Measurements from ENCODE around the gene MIPEP.
"Not testable (repeated sequence)": the region's sequence is repeated elsewhere in the genome, so short reads cannot be mapped to it uniquely, and the experiment has no call there.

Gene MIPEP

DNA sequence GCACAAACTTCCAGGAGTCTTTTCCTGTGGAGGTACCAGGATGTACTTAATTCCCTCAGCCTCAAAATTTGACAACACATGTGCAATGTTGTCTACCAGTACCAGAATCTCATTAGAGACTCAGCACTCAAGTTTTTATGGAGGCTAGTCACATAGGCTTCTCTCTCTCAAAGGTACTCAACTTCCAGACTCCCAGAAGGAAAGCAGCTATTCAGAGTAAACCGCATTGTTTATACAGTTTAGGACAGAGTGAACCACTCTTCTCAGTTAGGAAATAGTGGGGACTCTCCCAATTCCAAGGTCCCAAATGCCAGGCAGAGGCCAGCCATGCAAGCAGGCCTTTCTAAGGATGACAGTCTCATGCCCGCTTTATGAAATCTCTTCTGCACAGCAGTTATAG lies 16.6 kb upstream of the MIPEP start:
- Histone ChIP-seq H3K4me1 (ENCODE audit: insufficient read depth, low read length) (no peaks in the 10 kb centered on the region), H3K9ac (ENCODE audit: low read length) (no peak overlapping the region), H3K36me3 (ENCODE audit: insufficient read depth, low read length) (no peaks in the 10 kb centered on the region), H3K4me3 (ENCODE audit: low read depth in 1 of 2, low read length in 2 of 2) (no peak overlapping the region), H3K9me3 (ENCODE audit: low read length) (no peaks in the 10 kb centered on the region), H3K27me3 (ENCODE audit: control insufficient read depth in 1 of 2, insufficient read depth in 2 of 2, low read length in 2 of 2) (peaks cover 4 to 13% of the 10 kb centered on the region in 2 donors), H3K27ac (ENCODE audit: low read depth, low read length) (no peak overlapping the region)

DNA sequence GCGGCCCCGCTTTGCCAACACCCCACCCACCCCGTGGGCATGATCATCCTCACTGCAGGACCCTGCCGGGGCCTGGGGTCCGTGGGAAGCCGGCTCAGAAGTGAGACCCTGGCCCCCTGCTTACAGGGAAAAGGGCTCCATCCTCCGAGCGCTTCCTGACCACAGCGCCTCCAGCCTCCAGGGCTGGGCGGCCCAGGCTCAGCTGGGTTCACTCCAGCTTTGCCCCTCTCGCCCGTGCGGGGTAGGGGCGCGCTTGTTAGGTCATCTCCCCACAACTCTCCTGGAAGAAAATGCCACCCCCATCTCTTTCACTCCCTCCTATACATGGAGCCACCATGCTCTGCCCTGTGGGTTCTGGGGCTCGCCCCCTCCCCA lies 14.7 kb upstream of the MIPEP start:
- Histone ChIP-seq H3K4me3 (ENCODE audit: low read depth in 1 of 2, low read length in 2 of 2) (no peak overlapping the region), H3K9ac (ENCODE audit: low read length) (no peak overlapping the region), H3K27ac (ENCODE audit: low read depth, low read length) (no peak overlapping the region), H3K9me3 (ENCODE audit: low read length) (no peaks in the 10 kb centered on the region), H3K4me1 (ENCODE audit: insufficient read depth, low read length) (no peaks in the 10 kb centered on the region), H3K27me3 (ENCODE audit: control insufficient read depth in 1 of 2, insufficient read depth in 2 of 2, low read length in 2 of 2) (peaks cover 4 to 13% of the 10 kb centered on the region in 2 donors), H3K36me3 (ENCODE audit: insufficient read depth, low read length) (no peaks in the 10 kb centered on the region)

DNA sequence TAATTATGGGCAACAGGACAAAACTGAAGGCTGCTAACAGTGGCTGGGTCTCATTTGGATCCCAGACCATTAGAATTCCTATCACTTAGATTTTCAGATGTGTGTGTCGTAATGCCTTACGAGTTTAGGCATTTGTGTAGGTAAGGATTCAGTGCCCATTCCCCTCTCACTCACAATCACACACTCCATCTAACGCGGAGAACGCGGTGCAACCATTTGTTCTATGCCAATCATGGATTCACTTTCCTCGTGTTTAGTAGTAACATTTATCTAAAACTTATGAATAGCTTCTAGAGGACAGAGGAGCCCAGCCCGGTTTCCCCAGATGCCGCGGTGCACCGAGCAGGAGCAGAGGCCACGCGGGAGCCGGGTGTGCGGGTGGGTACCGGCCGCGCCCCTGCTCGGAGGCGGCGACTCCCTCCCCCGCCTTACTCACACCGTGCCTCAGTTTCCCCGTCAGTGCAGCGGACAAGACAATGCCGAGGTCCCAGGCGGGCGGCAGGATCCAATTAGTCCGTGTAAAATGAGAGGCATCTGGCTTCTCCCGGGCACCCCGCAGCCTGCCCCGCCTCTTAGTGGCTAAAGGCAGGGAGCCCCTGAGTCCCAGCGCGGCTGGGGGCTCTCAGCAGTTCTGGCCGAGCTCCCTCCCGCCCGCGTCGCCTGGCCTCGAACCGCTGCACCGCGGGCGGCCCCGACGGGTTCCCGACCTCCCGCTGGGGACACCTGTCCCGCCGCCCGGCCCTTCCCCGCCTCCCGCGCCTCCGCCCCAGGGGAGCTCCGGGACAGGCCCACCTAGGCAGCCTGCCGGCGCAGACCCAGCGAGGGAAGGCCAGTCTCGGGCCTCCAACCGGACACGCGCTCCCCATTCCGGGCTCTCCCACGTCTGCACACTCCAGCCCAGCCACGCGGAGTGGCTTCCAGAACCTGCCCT lies 14.0 kb upstream of the MIPEP start:
- H3K27me3 ChIP-seq (ENCODE audit: control insufficient read depth in 1 of 2, insufficient read depth in 2 of 2, low read length in 2 of 2), result peaks cover 4 to 13% of the 10 kb centered on the region in 2 donors
- H3K27ac ChIP-seq (ENCODE audit: low read depth, low read length), result no peak overlapping the region
- no peaks in the 10 kb centered on the region for H3K4me1 ChIP-seq (ENCODE audit: insufficient read depth, low read length)
- no peak overlapping the region for H3K9ac ChIP-seq (ENCODE audit: low read length)
- no peak overlapping the region for H3K4me3 ChIP-seq (ENCODE audit: low read depth in 1 of 2, low read length in 2 of 2)
- H3K9me3 ChIP-seq (ENCODE audit: low read length), result no peaks in the 10 kb centered on the region
- H3K36me3 ChIP-seq (ENCODE audit: insufficient read depth, low read length), result no peaks in the 10 kb centered on the region

DNA sequence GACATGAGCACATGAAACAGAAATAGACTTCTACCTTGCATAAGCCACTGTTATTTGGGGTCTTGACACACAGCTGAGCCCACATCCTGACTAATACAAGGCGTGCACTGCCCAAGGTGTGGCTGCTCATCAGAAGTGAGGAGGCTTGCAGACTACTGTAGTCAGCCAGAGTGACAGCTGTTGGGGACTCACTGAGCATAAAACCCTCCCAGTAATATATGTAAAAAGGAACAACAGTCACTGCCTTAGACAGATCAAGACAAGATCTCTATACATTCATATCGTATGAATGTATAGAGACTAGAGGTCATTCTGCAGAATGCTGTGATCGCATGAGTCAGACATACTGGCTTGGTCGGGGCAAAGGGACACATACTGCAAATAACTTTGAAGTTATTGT lies 12.2 kb upstream of the MIPEP start:
- H3K4me1 ChIP-seq (ENCODE audit: insufficient read depth, low read length), result no peaks in the 10 kb centered on the region
- no peaks in the 10 kb centered on the region for H3K36me3 ChIP-seq (ENCODE audit: insufficient read depth, low read length)
- H3K27me3 ChIP-seq (ENCODE audit: control insufficient read depth in 1 of 2, insufficient read depth in 2 of 2, low read length in 2 of 2), result peaks cover 4 to 13% of the 10 kb centered on the region in 2 donors
- no peak overlapping the region for H3K27ac ChIP-seq (ENCODE audit: low read depth, low read length)
- no peak overlapping the region for H3K9ac ChIP-seq (ENCODE audit: low read length)
- H3K9me3 ChIP-seq (ENCODE audit: low read length), result no peaks in the 10 kb centered on the region
- H3K4me3 ChIP-seq (ENCODE audit: low read depth in 1 of 2, low read length in 2 of 2), result no peak overlapping the region

- H3K4me3 ChIP-seq (ENCODE audit: low read depth in 1 of 2, low read length in 2 of 2), result no peak overlapping the region
- no peaks in the 10 kb centered on the region for H3K9me3 ChIP-seq (ENCODE audit: low read length)
- no peak overlapping the region for H3K9ac ChIP-seq (ENCODE audit: low read length)
- no peaks in the 10 kb centered on the region for H3K36me3 ChIP-seq (ENCODE audit: insufficient read depth, low read length)
- peaks cover 4 to 13% of the 10 kb centered on the region in 2 donors for H3K27me3 ChIP-seq (ENCODE audit: control insufficient read depth in 1 of 2, insufficient read depth in 2 of 2, low read length in 2 of 2)
- no peaks in the 10 kb centered on the region for H3K4me1 ChIP-seq (ENCODE audit: insufficient read depth, low read length)
- H3K27ac ChIP-seq (ENCODE audit: low read depth, low read length), result no peak overlapping the region
Measured at GRCh38 chr13:23899555-23899954, 10.4 kb upstream of the MIPEP start.

DNA sequence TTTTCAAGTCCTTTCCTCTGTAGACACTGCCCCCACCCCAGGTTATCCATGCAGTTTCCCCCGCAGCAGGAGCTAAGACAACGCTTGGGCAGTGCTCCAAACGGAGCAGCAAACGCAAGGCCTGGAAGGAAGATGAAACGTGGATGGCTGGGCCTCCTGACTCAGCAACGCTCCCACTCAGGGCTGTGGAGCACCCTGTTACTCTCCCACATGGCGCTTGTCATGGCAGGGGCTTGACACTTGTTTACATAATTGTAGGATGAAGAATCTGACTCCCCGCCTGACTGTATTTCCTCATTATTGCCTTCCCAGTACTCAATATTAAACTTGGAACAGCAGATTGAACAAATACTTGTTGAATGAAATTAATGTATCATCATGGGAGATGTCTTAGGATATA lies 8.9 kb upstream of the MIPEP start:
- no peaks in the 10 kb centered on the region for H3K36me3 ChIP-seq (ENCODE audit: insufficient read depth, low read length)
- no peaks in the 10 kb centered on the region for H3K9me3 ChIP-seq (ENCODE audit: low read length)
- no peak overlapping the region for H3K4me3 ChIP-seq (ENCODE audit: low read depth in 1 of 2, low read length in 2 of 2)
- H3K9ac ChIP-seq (ENCODE audit: low read length), result no peak overlapping the region
- H3K4me1 ChIP-seq (ENCODE audit: insufficient read depth, low read length), result no peaks in the 10 kb centered on the region
- H3K27ac ChIP-seq (ENCODE audit: low read depth, low read length), result no peak overlapping the region
- H3K27me3 ChIP-seq (ENCODE audit: control insufficient read depth in 1 of 2, insufficient read depth in 2 of 2, low read length in 2 of 2), result peaks cover 2 to 4% of the 10 kb centered on the region in 2 donors

GRCh38 chr13:23897452-23897919 lies 8.3 kb upstream of the MIPEP start, which contains the start of gene C1QTNF9B:
Gene C1QTNF9B (minus strand): TSS chr13:23897502.
- not testable (repeated sequence) for H3K4me1 ChIP-seq (ENCODE audit: insufficient read depth, low read length); H3K27ac ChIP-seq (ENCODE audit: low read depth, low read length); H3K4me3 ChIP-seq (ENCODE audit: low read depth in 1 of 2, low read length in 2 of 2)

GRCh38 chr13:23894746-23895145 lies 5.5 kb upstream of the MIPEP start:
- not testable (repeated sequence) for H3K27me3 ChIP-seq (ENCODE audit: control insufficient read depth in 1 of 2, insufficient read depth in 2 of 2, low read length in 2 of 2); H3K27ac ChIP-seq (ENCODE audit: low read depth, low read length); H3K4me3 ChIP-seq (ENCODE audit: low read depth in 1 of 2, low read length in 2 of 2); H3K9ac ChIP-seq (ENCODE audit: low read length); H3K4me1 ChIP-seq (ENCODE audit: insufficient read depth, low read length); H3K36me3 ChIP-seq (ENCODE audit: insufficient read depth, low read length); H3K9me3 ChIP-seq (ENCODE audit: low read length)

More at GRCh38 chr13:23897452-23897919, 8.3 kb upstream of the MIPEP start, which contains the start of gene C1QTNF9B:
- H3K27me3 ChIP-seq (ENCODE audit: control insufficient read depth in 1 of 2, insufficient read depth in 2 of 2, low read length in 2 of 2); H3K9ac ChIP-seq (ENCODE audit: low read length); H3K36me3 ChIP-seq (ENCODE audit: insufficient read depth, low read length); H3K9me3 ChIP-seq (ENCODE audit: low read length): not testable (repeated sequence)

- not testable (repeated sequence) for H3K4me3 ChIP-seq (ENCODE audit: low read depth in 1 of 2, low read length in 2 of 2); H3K9ac ChIP-seq (ENCODE audit: low read length); H3K36me3 ChIP-seq (ENCODE audit: insufficient read depth, low read length); H3K27me3 ChIP-seq (ENCODE audit: control insufficient read depth in 1 of 2, insufficient read depth in 2 of 2, low read length in 2 of 2); H3K27ac ChIP-seq (ENCODE audit: low read depth, low read length); H3K4me1 ChIP-seq (ENCODE audit: insufficient read depth, low read length); H3K9me3 ChIP-seq (ENCODE audit: low read length)
Measured at GRCh38 chr13:23893791-23894190, 4.6 kb upstream of the MIPEP start.

- Histone ChIP-seq H3K27ac (ENCODE audit: low read depth, low read length) (no peak overlapping the region), H3K4me3 (ENCODE audit: low read depth in 1 of 2, low read length in 2 of 2) (peak overlapping the region; percentile 92 to 93), H3K36me3 (ENCODE audit: insufficient read depth, low read length) (peaks cover under 1% of the 10 kb centered on the region), H3K9ac (ENCODE audit: low read length) (no peak overlapping the region), H3K9me3 (ENCODE audit: low read length) (no peaks in the 10 kb centered on the region), H3K4me1 (ENCODE audit: insufficient read depth, low read length) (peaks cover 14% of the 10 kb centered on the region), H3K27me3 (ENCODE audit: control insufficient read depth in 1 of 2, insufficient read depth in 2 of 2, low read length in 2 of 2) (no peaks in the 10 kb centered on the region)
Measured at GRCh38 chr13:23889615-23890607, 711 bp upstream of the MIPEP start.

DNA sequence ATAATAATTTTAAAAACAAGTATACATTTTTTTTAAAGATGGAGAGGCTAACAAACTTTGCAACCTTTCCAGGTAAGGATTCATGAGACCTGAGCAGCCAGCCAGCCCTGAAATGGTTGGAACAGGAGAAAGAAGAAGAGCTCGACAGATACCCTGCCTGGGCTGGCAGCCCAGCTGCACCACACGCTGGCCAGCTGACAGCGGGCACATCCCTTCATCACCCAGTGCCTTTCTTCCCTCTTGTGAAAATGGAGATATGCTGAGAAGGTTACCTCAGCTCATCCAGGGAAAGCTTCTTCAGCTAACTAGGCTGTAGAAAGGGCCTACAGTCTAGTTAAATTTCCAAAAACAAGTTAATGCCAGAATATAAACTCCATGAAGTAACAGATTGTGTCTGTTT lies 4.8 kb downstream of the MIPEP start:
- H3K9ac ChIP-seq (ENCODE audit: low read length); H3K27ac ChIP-seq (ENCODE audit: low read depth, low read length); H3K27me3 ChIP-seq (ENCODE audit: control insufficient read depth in 1 of 2, insufficient read depth in 2 of 2, low read length in 2 of 2); H3K4me1 ChIP-seq (ENCODE audit: insufficient read depth, low read length); H3K9me3 ChIP-seq (ENCODE audit: low read length); H3K4me3 ChIP-seq (ENCODE audit: low read depth in 1 of 2, low read length in 2 of 2): not testable (repeated sequence)
- peaks cover 16% of the 10 kb centered on the region for H3K36me3 ChIP-seq (ENCODE audit: insufficient read depth, low read length)

Measured in muscle layer of colon (tissue), 2 donors.